Measurements from ENCODE around the gene NELL1. TPM values are rescaled to one million over a fixed set of nuclear protein-coding genes. Genes with fewer than 3 reads are reported as not detected.

NELL1 gene
- total and polyA plus RNA-seq, 4 donors = 0.05 to 0.31 (median 0.12) TPM; not detected in 1

DNA sequence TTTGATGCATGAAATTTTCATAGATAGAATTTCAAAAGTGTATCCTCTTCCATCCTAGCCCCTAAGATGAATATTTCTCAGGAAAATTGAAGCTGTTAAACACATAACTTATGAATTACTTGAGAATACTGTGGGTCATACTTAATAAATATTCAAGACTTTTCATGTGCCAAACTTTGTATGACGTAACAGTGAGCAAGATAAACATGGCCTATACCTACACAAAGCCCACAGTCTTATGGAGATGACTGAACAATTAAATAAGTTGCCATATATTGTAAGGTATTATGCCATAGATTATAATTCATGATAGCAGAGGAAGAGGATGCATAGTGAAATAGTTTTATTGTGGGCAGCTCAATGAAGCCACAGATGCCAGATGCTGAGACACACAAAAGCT is 902.8 kb downstream of the NELL1 start:
- Histone ChIP-seq H3K9me3 (ENCODE audit: control insufficient read depth in 4 of 4, insufficient read depth in 3 of 4, low read length in 3 of 4) (no peaks in the 10 kb centered on the region), H3K27me3 (ENCODE audit: control insufficient read depth in 3 of 3, insufficient read depth in 3 of 3, low read length in 2 of 3) (no peaks in the 10 kb centered on the region), H3K27ac (ENCODE audit: low read depth in 1 of 2, low read length in 1 of 2) (no peak overlapping the region), H3K9ac (ENCODE audit: insufficient read depth in 1 of 2, low read length in 2 of 2) (no peak overlapping the region), H3K4me1 (ENCODE audit: control insufficient read depth in 5 of 5, insufficient read depth in 5 of 5, low read length in 5 of 5) (no peaks in the 10 kb centered on the region), H3K4me3 (no peak overlapping the region), H3K36me3 (ENCODE audit: control insufficient read depth in 4 of 4, insufficient read depth in 4 of 4, low read length in 4 of 4) (no peaks in the 10 kb centered on the region)
- TF ChIP-seq, protein P1, sequence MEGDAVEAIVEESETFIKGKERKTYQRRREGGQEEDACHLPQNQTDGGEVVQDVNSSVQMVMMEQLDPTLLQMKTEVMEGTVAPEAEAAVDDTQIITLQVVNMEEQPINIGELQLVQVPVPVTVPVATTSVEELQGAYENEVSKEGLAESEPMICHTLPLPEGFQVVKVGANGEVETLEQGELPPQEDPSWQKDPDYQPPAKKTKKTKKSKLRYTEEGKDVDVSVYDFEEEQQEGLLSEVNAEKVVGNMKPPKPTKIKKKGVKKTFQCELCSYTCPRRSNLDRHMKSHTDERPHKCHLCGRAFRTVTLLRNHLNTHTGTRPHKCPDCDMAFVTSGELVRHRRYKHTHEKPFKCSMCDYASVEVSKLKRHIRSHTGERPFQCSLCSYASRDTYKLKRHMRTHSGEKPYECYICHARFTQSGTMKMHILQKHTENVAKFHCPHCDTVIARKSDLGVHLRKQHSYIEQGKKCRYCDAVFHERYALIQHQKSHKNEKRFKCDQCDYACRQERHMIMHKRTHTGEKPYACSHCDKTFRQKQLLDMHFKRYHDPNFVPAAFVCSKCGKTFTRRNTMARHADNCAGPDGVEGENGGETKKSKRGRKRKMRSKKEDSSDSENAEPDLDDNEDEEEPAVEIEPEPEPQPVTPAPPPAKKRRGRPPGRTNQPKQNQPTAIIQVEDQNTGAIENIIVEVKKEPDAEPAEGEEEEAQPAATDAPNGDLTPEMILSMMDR (IDR thresholded peaks at IDR 0.05; ENCODE audit: control extremely low read depth, extremely low read depth) = no peak
- ATAC-seq (ENCODE audit: insufficient read depth, low FRiP score) (no peak), DNase-seq (no peak)
- 76 to 81% methylated on average over 1 of the region's 1 CpG for WGBS, 2 donors

DNA sequence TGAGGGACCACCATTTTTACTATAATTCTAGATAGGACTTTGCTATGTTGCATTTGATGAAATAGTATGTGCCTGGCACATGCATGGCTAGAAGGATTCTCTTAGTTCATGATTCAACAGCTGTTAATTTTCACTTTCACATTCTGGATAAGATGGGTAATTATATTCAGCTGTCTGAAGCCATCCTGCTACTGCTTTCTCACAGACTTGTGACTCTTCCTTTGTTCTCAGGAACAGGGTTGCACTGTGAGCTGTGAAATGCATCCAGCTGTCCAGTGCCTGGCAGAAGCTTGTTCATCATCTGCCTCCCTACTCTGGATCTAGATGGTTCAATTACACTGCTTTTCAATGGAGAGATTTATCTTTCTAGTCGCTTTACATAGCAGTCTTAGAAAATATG is 913.4 kb downstream of the NELL1 start:
- TF ChIP-seq, protein P1 (IDR thresholded peaks at IDR 0.05; ENCODE audit: control extremely low read depth, extremely low read depth) = no peak
- no peak for DNase-seq

DNA sequence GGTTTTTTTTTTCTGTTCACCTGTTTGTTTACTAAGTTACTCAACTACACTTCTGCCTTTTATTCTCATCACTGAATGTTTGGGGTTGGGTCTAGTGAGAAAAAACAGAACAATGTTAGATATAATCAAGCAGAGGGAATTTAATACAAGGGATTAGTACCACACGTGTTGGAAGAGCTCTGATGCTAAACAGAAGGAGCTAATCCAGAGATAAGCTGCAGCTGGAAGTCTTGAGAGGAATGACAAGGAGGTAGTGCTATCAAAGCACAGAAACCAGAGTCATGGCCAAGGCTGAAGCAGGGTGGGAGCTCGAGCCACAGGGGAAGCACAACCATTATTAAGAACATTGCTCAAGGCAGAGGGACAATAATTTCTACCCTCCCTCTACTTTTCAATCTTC is 919.4 kb downstream of the NELL1 start:
- Histone ChIP-seq H3K27ac (ENCODE audit: low read depth in 1 of 2, low read length in 1 of 2) (no peak overlapping the region), H3K9ac (ENCODE audit: insufficient read depth in 1 of 2, low read length in 2 of 2) (no peak overlapping the region), H3K4me1 (ENCODE audit: control insufficient read depth in 5 of 5, insufficient read depth in 5 of 5, low read length in 5 of 5) (no peaks in the 10 kb centered on the region), H3K9me3 (ENCODE audit: control insufficient read depth in 4 of 4, insufficient read depth in 3 of 4, low read length in 3 of 4) (no peaks in the 10 kb centered on the region), H3K4me3 (no peak overlapping the region), H3K36me3 (ENCODE audit: control insufficient read depth in 4 of 4, insufficient read depth in 4 of 4, low read length in 4 of 4) (no peaks in the 10 kb centered on the region), H3K27me3 (ENCODE audit: control insufficient read depth in 3 of 3, insufficient read depth in 3 of 3, low read length in 2 of 3) (no peaks in the 10 kb centered on the region)
- TF ChIP-seq, protein P1 (IDR thresholded peaks at IDR 0.05; ENCODE audit: control extremely low read depth, extremely low read depth) = no peak
- no peak for DNase-seq
- 44 to 52% methylated on average over 2 of the region's 2 CpGs for WGBS, 2 donors
- no peak for ATAC-seq (ENCODE audit: insufficient read depth, low FRiP score)

More for the DNA sequence above, 913.4 kb downstream of the NELL1 start:
- ATAC-seq (ENCODE audit: insufficient read depth, low FRiP score) = no peak
- Histone ChIP-seq H3K9me3 (ENCODE audit: control insufficient read depth in 4 of 4, insufficient read depth in 3 of 4, low read length in 3 of 4) (no peaks in the 10 kb centered on the region), H3K4me1 (ENCODE audit: control insufficient read depth in 5 of 5, insufficient read depth in 5 of 5, low read length in 5 of 5) (no peaks in the 10 kb centered on the region), H3K27ac (ENCODE audit: low read depth in 1 of 2, low read length in 1 of 2) (no peak overlapping the region), H3K36me3 (ENCODE audit: control insufficient read depth in 4 of 4, insufficient read depth in 4 of 4, low read length in 4 of 4) (no peaks in the 10 kb centered on the region), H3K9ac (ENCODE audit: insufficient read depth in 1 of 2, low read length in 2 of 2) (no peak overlapping the region), H3K4me3 (no peak overlapping the region), H3K27me3 (ENCODE audit: control insufficient read depth in 3 of 3, insufficient read depth in 3 of 3, low read length in 2 of 3) (no peaks in the 10 kb centered on the region)
- WGBS, 2 donors = 82 to 91% methylated on average over 1 of the region's 1 CpG

DNA sequence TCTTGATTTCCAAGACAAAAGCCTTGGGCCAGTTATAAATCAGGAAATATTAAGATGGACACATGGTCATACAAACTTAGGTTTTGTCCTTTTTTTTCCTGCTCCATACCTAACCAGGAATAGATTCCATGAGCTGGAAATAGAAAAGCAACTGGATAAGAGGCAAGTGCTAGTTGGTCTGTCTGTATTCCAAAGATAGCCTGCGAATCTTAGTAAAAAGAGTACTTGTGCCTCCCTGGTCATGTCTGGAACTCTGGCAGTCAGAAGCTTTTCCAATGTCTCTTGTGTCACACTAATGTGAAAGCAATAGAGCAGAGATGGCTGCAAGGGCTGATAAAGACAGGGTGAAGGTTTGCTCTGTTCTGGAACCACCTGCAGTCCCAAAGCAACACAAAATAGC is 933.3 kb downstream of the NELL1 start:
- no peak for DNase-seq
- Histone ChIP-seq H3K27me3 (ENCODE audit: control insufficient read depth in 3 of 3, insufficient read depth in 3 of 3, low read length in 2 of 3) (no peaks in the 10 kb centered on the region), H3K4me1 (ENCODE audit: control insufficient read depth in 5 of 5, insufficient read depth in 5 of 5, low read length in 5 of 5) (peaks cover 0 to 4% (median 0%) of the 10 kb centered on the region in 5 donors), H3K36me3 (ENCODE audit: control insufficient read depth in 4 of 4, insufficient read depth in 4 of 4, low read length in 4 of 4) (no peaks in the 10 kb centered on the region), H3K9ac (ENCODE audit: insufficient read depth in 1 of 2, low read length in 2 of 2) (no peak overlapping the region), H3K9me3 (ENCODE audit: control insufficient read depth in 4 of 4, insufficient read depth in 3 of 4, low read length in 3 of 4) (no peaks in the 10 kb centered on the region), H3K4me3 (no peak overlapping the region), H3K27ac (ENCODE audit: low read depth in 1 of 2, low read length in 1 of 2) (no peak overlapping the region)
- ATAC-seq (ENCODE audit: insufficient read depth, low FRiP score) = no peak
- WGBS, 2 donors = 85 to 91% methylated on average over 1 of the region's 1 CpG
- TF ChIP-seq, protein P1 (IDR thresholded peaks at IDR 0.05; ENCODE audit: control extremely low read depth, extremely low read depth) = no peak
